GM23248 (cell line): ENCODE results near the gene FKBP15. TPM values are rescaled to one million over a fixed set of nuclear protein-coding genes. Genes with fewer than 3 reads are reported as not detected.
A peak's percentile ranks its signal among the peaks of the same experiment; 100 is the strongest.

Experiments
- DNase-seq: peaks from one replicate; pipeline ENCODE4 v3.0.0-alpha.2; 2015
- H2AFZ ChIP-seq: fragments of 200-600 bp; sonication (generic); 2 replicates; pipeline ENCODE4 v1.6.1; 2016; ENCODE audit warnings: antibody characterized with exemption
- H3F3A ChIP-seq: fragments of 200-600 bp; sonication (generic); 2 replicates; pipeline ENCODE4 v1.6.1; 2016; ENCODE audit warnings: mild to moderate bottlenecking, antibody characterized with exemption, mixed run types; ENCODE audit not compliant: insufficient read depth
- H3K27ac ChIP-seq: fragments of 200-600 bp; sonication (generic); 2 replicates; pipeline ENCODE4 v1.5.1; 2016; ENCODE audit warnings: mild to moderate bottlenecking
- H3K27me3 ChIP-seq: fragments of 200-600 bp; sonication (generic); replicated peaks from 2 replicates; pipeline ENCODE4 v1.6.1; 2016; ENCODE audit warnings: mild to moderate bottlenecking; ENCODE audit not compliant: insufficient read depth
- H3K36me3 ChIP-seq: fragments of 200-600 bp; sonication (generic); 2 replicates; pipeline ENCODE4 v1.6.1; 2016; ENCODE audit warnings: low read depth, mild to moderate bottlenecking
- H3K4me1 ChIP-seq: fragments of 200-600 bp; sonication (generic); 2 replicates; pipeline ENCODE4 v1.6.1; 2016; ENCODE audit warnings: mild to moderate bottlenecking; ENCODE audit not compliant: insufficient read depth
- H3K4me2 ChIP-seq: fragments of 200-600 bp; sonication (generic); one replicate; pipeline ENCODE4 v1.6.1; 2016; ENCODE audit warnings: mild to moderate bottlenecking; ENCODE audit not compliant: unreplicated experiment
- H3K4me3 ChIP-seq: fragments of 200-600 bp; sonication (generic); 2 replicates; pipeline ENCODE4 v1.5.1; 2016; ENCODE audit warnings: mild to moderate bottlenecking
- H3K79me2 ChIP-seq: fragments of 200-600 bp; sonication (generic); 2 replicates; pipeline ENCODE4 v1.6.1; 2016; ENCODE audit warnings: mild to moderate bottlenecking; ENCODE audit not compliant: insufficient read depth
- H3K9ac ChIP-seq: fragments of 200-600 bp; sonication (generic); 2 replicates; pipeline ENCODE4 v1.6.1; 2016; ENCODE audit warnings: mild to moderate bottlenecking
- H3K9me2 ChIP-seq: fragments of 200-600 bp; sonication (generic); 2 replicates; pipeline ENCODE4 v1.6.1; 2016; ENCODE audit warnings: mixed run types, mild to moderate bottlenecking, moderate library complexity; ENCODE audit not compliant: insufficient read depth
- H3K9me3 ChIP-seq: fragments of 200-600 bp; sonication (generic); one replicate; pipeline ENCODE4 v1.6.1; 2017; ENCODE audit warnings: low read depth
- H4K20me1 ChIP-seq: fragments of 200-600 bp; sonication (generic); 2 replicates; pipeline ENCODE4 v1.6.0; 2016; ENCODE audit not compliant: insufficient read depth
- EZH2 ChIP-seq: fragments of 200-600 bp; sonication (generic); IDR thresholded peaks from 2 replicates; pipeline ENCODE4 v1.6.1; 2018; ENCODE audit warnings: antibody characterized with exemption, mild to moderate bottlenecking; ENCODE audit not compliant: insufficient read depth, poor library complexity, severe bottlenecking
- EZH2phosphoT487 ChIP-seq: fragments of 200-600 bp; sonication (generic); IDR thresholded peaks from 2 replicates; pipeline ENCODE4 v1.6.1; 2018; ENCODE audit warnings: antibody characterized with exemption, moderate library complexity, mild to moderate bottlenecking, low read depth; ENCODE audit not compliant: insufficient read depth
- WGBS, 2 experiments: methylation state at CpG; one replicate each; pipeline ENCODE4 v1.1.6; 2015 to 2017; ENCODE audit warnings: low lambda C conversion rate in 2 of 2, low coverage in 1 of 2; ENCODE audit errors: missing lambda C conversion rate in 2 of 2; 5-methylcytosine and 5-hydroxymethylcytosine counted together
- in situ Hi-C: fragments of 300-500 bp; cut with MboI; formaldehyde crosslinking; loops from 2 replicates; pipeline ENCODE4 v1.15.0; 2020
- polyA plus RNA-seq: library from polyadenylated mRNA; unstranded; fragments of >200 nt; fragmentation: Nextera tagmentation; extraction: Ambion mirVana; gene quantifications from 2 replicates; pipeline ENCODE4 v1.2.1, GENCODE V29; 2016
- total RNA-seq: library from RNA; depleted of rRNA; stranded (reverse); fragments of >200 nt; shearing (Covaris generic); gene quantifications from 2 replicates; pipeline ENCODE4 v1.2.3, GENCODE V29; 2014

The FKBP15 gene
- total and polyA plus RNA-seq, 2 experiments from 2014 or later: 17.8 to 23.1 TPM

DNA sequence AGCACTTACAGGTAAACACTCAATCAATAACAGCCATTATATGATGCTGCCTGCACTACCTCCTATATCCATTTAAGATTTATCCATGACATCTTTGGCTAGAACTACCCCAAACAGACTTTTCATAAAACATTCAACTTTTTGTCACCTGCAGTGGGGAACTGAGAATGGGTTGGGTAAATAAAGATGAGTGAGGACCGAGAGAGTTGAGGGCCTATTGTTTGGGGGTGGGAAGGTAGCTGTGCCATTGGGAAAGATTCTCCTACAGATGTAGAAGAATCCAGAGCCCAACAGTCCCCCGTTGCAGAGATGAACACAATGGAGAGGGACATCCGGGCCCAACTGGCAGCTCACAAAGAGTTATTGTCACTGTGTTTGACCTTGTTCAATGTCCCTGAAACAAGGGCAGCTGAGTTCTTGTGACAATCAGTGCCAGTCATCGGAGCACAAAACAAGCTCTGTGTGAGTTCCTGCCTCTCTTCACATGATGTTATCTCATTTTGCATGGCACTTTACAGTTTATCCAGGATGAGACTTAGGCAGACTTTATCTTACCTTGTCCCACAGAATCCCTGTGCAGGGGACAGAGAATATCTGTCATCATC, 81.8 kb downstream of the FKBP15 start:
- 41 to 43% methylated on average over 4 of the region's 4 CpGs for WGBS, 2 experiments
- no peak overlapping the region for H2AFZ ChIP-seq
- H3K79me2 ChIP-seq: no peaks in the 10 kb centered on the region
- H3K4me2 ChIP-seq: no peak overlapping the region
- no peak for DNase-seq
- no peaks in the 10 kb centered on the region for H3F3A ChIP-seq
- H4K20me1 ChIP-seq: no peaks in the 10 kb centered on the region
- no peaks in the 10 kb centered on the region for H3K9me3 ChIP-seq
- peaks cover 9% of the 10 kb centered on the region; the same call in 1 of the 2 replicates for H3K27me3 ChIP-seq
- no peaks in the 10 kb centered on the region for H3K4me1 ChIP-seq
- H3K9ac ChIP-seq: no peak overlapping the region
- TF ChIP-seq EZH2phosphoT487 (no peak), EZH2 (no peak)
- no peaks in the 10 kb centered on the region for H3K9me2 ChIP-seq
- H3K27ac ChIP-seq: no peak overlapping the region
- H3K4me3 ChIP-seq: no peak overlapping the region
- in situ Hi-C loops: no loop called here
- no peaks in the 10 kb centered on the region for H3K36me3 ChIP-seq

GRCh38 chr9:113138760-113139159, 82.3 kb downstream of the FKBP15 start:
- WGBS, 2 experiments: 35 to 39% methylated on average over 3 of the region's 3 CpGs
- no peak overlapping the region for H3K4me2 ChIP-seq
- peaks cover 11% of the 10 kb centered on the region; the same call in 1 of the 2 replicates for H3K27me3 ChIP-seq
- H3K79me2 ChIP-seq: no peaks in the 10 kb centered on the region
- H3K4me1 ChIP-seq: no peaks in the 10 kb centered on the region
- no peaks in the 10 kb centered on the region for H3K9me3 ChIP-seq
- TF ChIP-seq EZH2phosphoT487 (no peak), EZH2 (no peak)
- no peaks in the 10 kb centered on the region for H3K36me3 ChIP-seq
- H4K20me1 ChIP-seq: no peaks in the 10 kb centered on the region
- H2AFZ ChIP-seq: no peak overlapping the region
- no peak overlapping the region for H3K9ac ChIP-seq
- H3K4me3 ChIP-seq: no peak overlapping the region
- H3K27ac ChIP-seq: no peak overlapping the region
- in situ Hi-C loops: no loop called here
- no peak for DNase-seq
- H3K9me2 ChIP-seq: no peaks in the 10 kb centered on the region
- H3F3A ChIP-seq: no peaks in the 10 kb centered on the region

DNA sequence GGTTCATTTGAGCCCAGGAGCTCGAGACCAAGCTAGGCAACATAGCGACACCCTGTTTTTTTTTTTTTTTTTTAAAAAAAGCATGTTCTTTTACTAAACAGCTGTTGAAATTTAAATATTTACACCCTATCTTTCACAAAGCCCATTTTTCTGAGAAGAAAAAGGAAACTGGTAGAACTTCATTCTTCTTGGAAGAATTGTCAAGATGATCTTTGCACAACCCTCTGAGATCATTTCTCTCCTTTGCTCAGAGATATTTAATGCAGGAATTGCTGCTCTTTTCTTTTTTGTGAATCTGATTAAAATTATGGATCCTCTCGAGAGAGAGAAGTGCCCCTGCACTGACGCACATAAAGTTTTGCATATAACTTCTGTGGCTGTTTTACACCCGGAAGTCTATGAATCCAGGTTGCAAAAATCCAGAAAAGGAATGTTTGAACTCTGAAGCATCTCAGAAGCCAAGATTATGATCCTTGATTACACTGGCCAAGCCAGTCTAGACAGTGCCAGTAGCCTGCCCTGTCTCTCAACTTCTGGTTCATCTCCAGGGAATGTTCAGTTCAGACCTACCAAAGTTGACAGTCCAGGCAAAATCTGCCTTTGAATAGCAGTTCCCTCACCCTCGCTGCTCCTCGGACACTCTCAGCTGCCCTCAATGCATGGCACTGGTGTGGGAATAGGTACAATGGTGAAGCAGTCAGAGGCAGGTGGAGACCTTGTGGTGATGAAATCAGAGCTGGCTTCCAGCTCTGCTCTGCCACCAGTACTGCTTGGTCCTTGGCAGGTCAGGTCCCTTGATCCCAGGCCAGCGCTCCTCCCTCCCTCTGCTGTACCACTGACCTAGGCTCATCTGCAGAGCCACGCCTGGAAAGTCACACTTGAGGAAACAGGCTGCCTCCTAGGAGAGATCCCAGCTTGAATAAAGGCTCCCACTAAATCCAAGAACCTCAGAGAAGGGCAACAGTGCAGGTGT, 83.6 kb downstream of the FKBP15 start:
- no peaks in the 10 kb centered on the region for H3K9me3 ChIP-seq
- H3K9ac ChIP-seq: no peak overlapping the region
- no peaks in the 10 kb centered on the region for H3K36me3 ChIP-seq
- no peaks in the 10 kb centered on the region for H3K9me2 ChIP-seq
- H3K4me3 ChIP-seq: no peak overlapping the region
- H3K27ac ChIP-seq: no peak overlapping the region
- H2AFZ ChIP-seq: no peak overlapping the region
- peaks cover 8% of the 10 kb centered on the region; the same call in 1 of the 2 replicates for H3K27me3 ChIP-seq
- no peak for DNase-seq
- no peak overlapping the region for H3K4me2 ChIP-seq
- no peaks in the 10 kb centered on the region for H3F3A ChIP-seq
- in situ Hi-C loops: no loop called here
- H3K79me2 ChIP-seq: no peaks in the 10 kb centered on the region
- no peaks in the 10 kb centered on the region for H3K4me1 ChIP-seq
- H4K20me1 ChIP-seq: no peaks in the 10 kb centered on the region
- WGBS, 2 experiments: 37 to 45% methylated on average over 9 of the region's 9 CpGs
- TF ChIP-seq EZH2phosphoT487 (no peak), EZH2 (no peak)

GRCh38 chr9:113131689-113132151, 89.4 kb downstream of the FKBP15 start:
- H3K79me2 ChIP-seq: no peaks in the 10 kb centered on the region
- H3K9me2 ChIP-seq: no peaks in the 10 kb centered on the region
- no peak overlapping the region for H3K27ac ChIP-seq
- H3K27me3 ChIP-seq: peaks cover 10% of the 10 kb centered on the region
- no peaks in the 10 kb centered on the region for H4K20me1 ChIP-seq
- no peak overlapping the region for H3K4me3 ChIP-seq
- no peak for TF ChIP-seq EZH2phosphoT487
- TF ChIP-seq EZH2: no peak
- no peaks in the 10 kb centered on the region for H3F3A ChIP-seq
- H3K9me3 ChIP-seq: no peaks in the 10 kb centered on the region
- no peak overlapping the region for H3K9ac ChIP-seq
- peak; percentile 41 for DNase-seq
- H3K4me1 ChIP-seq: no peaks in the 10 kb centered on the region
- in situ Hi-C loops: no loop called here
- no peaks in the 10 kb centered on the region for H3K36me3 ChIP-seq
- WGBS, 2 experiments: 16 to 17% methylated on average over 3 of the region's 3 CpGs
- H3K4me2 ChIP-seq: no peak overlapping the region
- H2AFZ ChIP-seq: no peak overlapping the region
